H9 (cell line): ENCODE measurements around the gene GRHPR. TPM values are rescaled to one million over a fixed set of nuclear protein-coding genes. Genes with fewer than 3 reads are reported as not detected.

ENCODE experiments used
- DNase-seq: peaks from one replicate; pipeline ENCODE4 v3.0.0-alpha.2; 2017
- H2AFZ ChIP-seq: one replicate; pipeline ENCODE4 v1.6.1; 2013; ENCODE audit warnings: mild to moderate bottlenecking, low read length, control low read depth, moderate library complexity
- H2AK5ac ChIP-seq: 2 replicates; pipeline ENCODE4 v1.6.1; 2013; ENCODE audit warnings: low read length, control low read depth, mixed read lengths; ENCODE audit not compliant: insufficient read length
- H2BK120ac ChIP-seq: one replicate; pipeline ENCODE4 v1.6.1; 2013; ENCODE audit warnings: low read depth, mild to moderate bottlenecking, low read length, control low read depth, inconsistent platforms; ENCODE audit not compliant: poor library complexity, severe bottlenecking
- H2BK12ac ChIP-seq: 2 replicates; pipeline ENCODE4 v1.6.1; 2013; ENCODE audit warnings: low read length, control low read depth, mixed read lengths, low read depth; ENCODE audit not compliant: insufficient read length
- H2BK15ac ChIP-seq: 2 replicates; pipeline ENCODE4 v1.6.1; 2013; ENCODE audit warnings: low read depth, low read length, control low read depth
- H2BK20ac ChIP-seq: one replicate; pipeline ENCODE4 v1.6.1; 2013; ENCODE audit warnings: low read depth, mild to moderate bottlenecking, low read length, control low read depth, inconsistent platforms; ENCODE audit not compliant: poor library complexity, severe bottlenecking
- H2BK5ac ChIP-seq: 2 replicates; pipeline ENCODE4 v1.6.1; 2013; ENCODE audit warnings: low read length, control low read depth, mixed read lengths; ENCODE audit not compliant: insufficient read length
- H3K14ac ChIP-seq: 2 replicates; pipeline ENCODE4 v1.6.1; 2013; ENCODE audit warnings: low read length, control low read depth; ENCODE audit not compliant: insufficient read depth
- H3K18ac ChIP-seq: 2 replicates; pipeline ENCODE4 v1.6.1; 2013; ENCODE audit warnings: low read depth, mild to moderate bottlenecking, mixed read lengths, low read length, control low read depth; ENCODE audit not compliant: insufficient read length
- H3K23ac ChIP-seq: 2 replicates; pipeline ENCODE4 v1.6.1; 2013; ENCODE audit warnings: low read length, control low read depth, mixed read lengths, low read depth; ENCODE audit not compliant: insufficient read length
- H3K23me2 ChIP-seq: 2 replicates; pipeline ENCODE4 v1.6.1; 2013; ENCODE audit warnings: low read depth, mild to moderate bottlenecking, mixed read lengths, low read length, control low read depth; ENCODE audit not compliant: insufficient read length, poor library complexity, severe bottlenecking
- H3K27ac ChIP-seq: 2 replicates; pipeline ENCODE4 v1.5.1; 2013; ENCODE audit warnings: low read length, control low read depth, mixed read lengths, low read depth; ENCODE audit not compliant: insufficient read length
- H3K27me3 ChIP-seq: 2 replicates; pipeline ENCODE4 v1.6.1; 2013; ENCODE audit warnings: low read length, control low read depth, inconsistent platforms; ENCODE audit not compliant: insufficient read depth
- H3K4ac ChIP-seq: 2 replicates; pipeline ENCODE4 v1.6.1; 2013; ENCODE audit warnings: low read depth, mild to moderate bottlenecking, control low read depth, inconsistent platforms, low read length, moderate library complexity
- H3K4me1 ChIP-seq: 2 replicates; pipeline ENCODE4 v1.6.1; 2013; ENCODE audit warnings: low read length, control low read depth, inconsistent platforms; ENCODE audit not compliant: insufficient read depth
- H3K4me2 ChIP-seq: 2 replicates; pipeline ENCODE4 v1.6.1; 2013; ENCODE audit warnings: low read length, control low read depth, mixed read lengths; ENCODE audit not compliant: insufficient read length, insufficient read depth
- H3K56ac ChIP-seq: 2 replicates; pipeline ENCODE4 v1.6.1; 2013; ENCODE audit warnings: low read depth, mild to moderate bottlenecking, mixed read lengths, low read length, control low read depth; ENCODE audit not compliant: insufficient read length
- H3K79me1 ChIP-seq: 2 replicates; pipeline ENCODE4 v1.6.1; 2013; ENCODE audit warnings: low read depth, mild to moderate bottlenecking, moderate library complexity, low read length, control low read depth, inconsistent platforms; ENCODE audit not compliant: insufficient read depth, poor library complexity, severe bottlenecking
- H3K79me2 ChIP-seq: 2 replicates; pipeline ENCODE4 v1.6.1; 2013; ENCODE audit warnings: low read length, control low read depth, inconsistent platforms; ENCODE audit not compliant: insufficient read depth
- H3K9ac ChIP-seq: 2 replicates; pipeline ENCODE4 v1.6.1; 2013; ENCODE audit warnings: low read length, control low read depth, mixed read lengths; ENCODE audit not compliant: insufficient read length; ENCODE audit errors: extremely low read depth
- H3K9me3 ChIP-seq: one replicate; pipeline ENCODE4 v1.6.1; 2013; ENCODE audit warnings: low read depth, low read length, inconsistent platforms; ENCODE audit not compliant: control insufficient read depth
- H3T11ph ChIP-seq: one replicate; pipeline ENCODE4 v1.6.1; 2013; ENCODE audit warnings: mild to moderate bottlenecking, low read length, control low read depth, inconsistent platforms
- H4K20me1 ChIP-seq: one replicate; pipeline ENCODE4 v1.6.1; 2013; ENCODE audit not compliant: control insufficient read depth, insufficient read length, insufficient read depth
- H4K5ac ChIP-seq: 2 replicates; pipeline ENCODE4 v1.6.1; 2013; ENCODE audit warnings: low read depth, mild to moderate bottlenecking, mixed read lengths, low read length, control low read depth; ENCODE audit not compliant: insufficient read length
- H4K8ac ChIP-seq: replicated peaks from 2 replicates; pipeline ENCODE4 v1.6.1; 2013; ENCODE audit warnings: low read length, control low read depth, mixed read lengths, low read depth; ENCODE audit not compliant: insufficient read length
- H4K91ac ChIP-seq: 2 replicates; pipeline ENCODE4 v1.6.1; 2013; ENCODE audit warnings: low read depth, mild to moderate bottlenecking, moderate library complexity, mixed read lengths, low read length, control low read depth; ENCODE audit not compliant: insufficient read length
- H3K27ac Mint-ChIP-seq, 3 experiments: 2 replicates in 2 of 3; 3 replicates in 1 of 3; pipeline ENCODE4 v1.8.0; 2020 to 2021; ENCODE audit warnings: mixed read lengths in 3 of 3, mild to moderate bottlenecking in 1 of 3, moderate library complexity in 1 of 3
- H3K27me3 Mint-ChIP-seq: 2 replicates; pipeline ENCODE4 v1.8.0; 2021; ENCODE audit warnings: low read depth, mild to moderate bottlenecking, moderate library complexity, mixed read lengths
- H3K36me3 Mint-ChIP-seq, 3 experiments: 2 replicates in 2 of 3; 3 replicates in 1 of 3; pipeline ENCODE4 v1.8.0; 2020 to 2021; ENCODE audit warnings: low read depth in 3 of 3, mixed read lengths in 3 of 3; ENCODE audit not compliant: insufficient read depth in 1 of 3
- H3K4me1 Mint-ChIP-seq, 2 experiments: 2 replicates each; pipeline ENCODE4 v1.8.0; 2020; ENCODE audit warnings: mixed read lengths in 2 of 2
- H3K4me3 Mint-ChIP-seq, 2 experiments: 2 replicates in 1 of 2; 3 replicates in 1 of 2; pipeline ENCODE4 v1.8.0; 2020 to 2021; ENCODE audit warnings: mild to moderate bottlenecking in 2 of 2, mixed read lengths in 2 of 2, moderate library complexity in 1 of 2
- H3K9me3 Mint-ChIP-seq, 2 experiments: 2 replicates in 1 of 2; 3 replicates in 1 of 2; pipeline ENCODE4 v1.8.0; 2020; ENCODE audit warnings: mild to moderate bottlenecking in 2 of 2, mixed read lengths in 2 of 2, moderate library complexity in 1 of 2
- CTCF ChIP-seq: fragments of 200-600 bp; sonication (generic); conservative IDR thresholded peaks from 3 replicates; pipeline ENCODE4 v1.8.0; 2021; ENCODE audit warnings: antibody characterized with exemption, mild to moderate bottlenecking
- WGBS: extraction: QIAGEN DNeasy Blood & Tissue Kit; methylation state at CpG from one replicate; pipeline ENCODE4 v1.1.7; 2013; ENCODE audit warnings: missing lambda C conversion rate, low lambda C conversion rate, mixed read lengths; ENCODE audit not compliant: insufficient read length; ENCODE audit errors: extremely low coverage; 5-methylcytosine and 5-hydroxymethylcytosine counted together
- total RNA-seq: library from RNA; stranded (reverse); gene quantifications from 2 replicates; pipeline ENCODE4 v1.2.1, GENCODE V29; 2021

Gene GRHPR
- total RNA-seq, 1 experiment from 2014 or later: 97.9 TPM

- Histone ChIP-seq H2AK5ac (no peak overlapping the region), H3K23ac (no peak overlapping the region), H3K56ac (no peak overlapping the region), H2BK5ac (no peak overlapping the region), H3K23me2 (peaks cover 10% of the 10 kb centered on the region), H3K4ac (no peak overlapping the region), H4K8ac (no peak overlapping the region), H3K27me3 (no peaks in the 10 kb centered on the region), H4K5ac (no peak overlapping the region), H2BK20ac (no peak overlapping the region), H3K18ac (no peak overlapping the region), H2BK120ac (no peak overlapping the region), H4K91ac (no peak overlapping the region), H4K20me1 (no peaks in the 10 kb centered on the region), H2AFZ (no peak overlapping the region), H2BK15ac (no peak overlapping the region), H3K9ac (no peak overlapping the region), H3K79me1 (peaks cover 4% of the 10 kb centered on the region), H3K4me1 (peaks cover 6% of the 10 kb centered on the region; the same call in 1 of the 2 replicates), H2BK12ac (no peak overlapping the region), H3K4me2 (no peak overlapping the region), H3T11ph (no peak overlapping the region), H3K27ac (no peak overlapping the region), H3K14ac (no peak overlapping the region), H3K79me2 (peaks cover 6% of the 10 kb centered on the region; the same call in 1 of the 2 replicates), H3K9me3 (no peaks in the 10 kb centered on the region)
- no CpG with 5 or more reads among the region's 12 CpGs for WGBS
- Mint-ChIP-seq H3K9me3 (no peaks in the 10 kb centered on the region; a peak in 1 of 5 replicates), H3K4me3 (no peak overlapping the region), H3K4me1 (peaks cover 24 to 34% of the 10 kb centered on the region in 2 experiments), H3K27me3 (no peaks in the 10 kb centered on the region), H3K27ac (no peak overlapping the region), H3K36me3 (no peaks in the 10 kb centered on the region)
- no peak for TF ChIP-seq CTCF
- no peak for DNase-seq
Observed at GRCh38 chr9:37420271-37421215, 2.0 kb upstream of the GRHPR start.
